ENCODE measurements around the gene FGD2.

The FGD2 gene

GRCh38 chr6:37007340-37008043 lies 2.0 kb downstream of the FGD2 start (continued):
- no peak for TF ChIP-seq ESRRG (CRISPR knock-in tag; IDR thresholded peaks at IDR 0.05)

- TF ChIP-seq CSDC2 (CRISPR knock-in tag; IDR thresholded peaks at IDR 0.05) (no peak), SNAI2 (CRISPR knock-in tag; IDR thresholded peaks at IDR 0.05) (no peak)
- ATAC-seq: no peak
Measured at GRCh38 chr6:37008484-37009465, 3.3 kb downstream of the FGD2 start.

- TF ChIP-seq TSHZ2 (CRISPR knock-in tag; IDR thresholded peaks at IDR 0.05) (no peak), TCF4 (CRISPR knock-in tag; IDR thresholded peaks at IDR 0.05; ENCODE audit: borderline replicate concordance) (no peak), ZC3H10 (CRISPR knock-in tag; IDR thresholded peaks at IDR 0.05) (no peak), CREB5 (CRISPR knock-in tag; IDR thresholded peaks at IDR 0.05; ENCODE audit: low read depth) (no peak), POU6F1 (CRISPR knock-in tag; IDR thresholded peaks at IDR 0.05; ENCODE audit: borderline replicate concordance, low read depth) (no peak), RARB (CRISPR knock-in tag; IDR thresholded peaks at IDR 0.05) (no peak), ZFP30 (CRISPR knock-in tag; IDR thresholded peaks at IDR 0.05) (no peak), TOX (CRISPR knock-in tag; IDR thresholded peaks at IDR 0.05; ENCODE audit: borderline replicate concordance) (no peak), ZNF8 (CRISPR knock-in tag; IDR thresholded peaks at IDR 0.05) (no peak)
- ATAC-seq: no peak
Measured at GRCh38 chr6:37010402-37010892, 5.0 kb downstream of the FGD2 start.

GRCh38 chr6:37011656-37012378 lies 6.4 kb downstream of the FGD2 start:
- no peak for ATAC-seq
- TF ChIP-seq ZNF8 (CRISPR knock-in tag; IDR thresholded peaks at IDR 0.05): no peak
- no peak for TF ChIP-seq PATZ1 (CRISPR knock-in tag; IDR thresholded peaks at IDR 0.05; ENCODE audit: borderline replicate concordance)
